ENCODE data around the gene RPL38.

Gene RPL38

GRCh38 chr17:74199306-74200092 is 4.0 kb upstream of the RPL38 start:
- no peak overlapping the region for H3K4ac ChIP-seq (ENCODE audit: low read depth, low read length)
- H3K23ac ChIP-seq (ENCODE audit: low read length), result no peak overlapping the region
- H4K5ac ChIP-seq (ENCODE audit: low read length), result no peak overlapping the region
- no peak overlapping the region for H2BK15ac ChIP-seq (replicated peaks; ENCODE audit: low read depth)
- no peaks in the 10 kb centered on the region for H3K36me3 ChIP-seq (ENCODE audit: control insufficient read depth, insufficient read depth, low read length)
- no peak overlapping the region for H2AK5ac ChIP-seq (ENCODE audit: low read length)
- H3K79me1 ChIP-seq (ENCODE audit: low read length), result no peaks in the 10 kb centered on the region
- WGBS (ENCODE audit: extremely low coverage, insufficient coverage, low lambda C conversion rate), result no CpG with 5 or more reads among the region's 35 CpGs
- peaks cover 9% of the 10 kb centered on the region for H3K79me2 ChIP-seq (ENCODE audit: control insufficient read depth, insufficient read depth, low read length)
- H3K27ac ChIP-seq (ENCODE audit: low read depth, low read length), result no peak overlapping the region
- no peak overlapping the region for H2BK5ac ChIP-seq (ENCODE audit: low read length)
- H3K4me2 ChIP-seq (ENCODE audit: low read length), result peak overlapping the region; percentile 48
- H3K56ac ChIP-seq (ENCODE audit: low read length), result no peak overlapping the region
- H2BK120ac ChIP-seq (ENCODE audit: low read depth, low read length), result no peak overlapping the region
- H4K8ac ChIP-seq (ENCODE audit: low read depth, low read length), result no peak overlapping the region
- no peaks in the 10 kb centered on the region for H3K4me1 ChIP-seq (ENCODE audit: control insufficient read depth, low read depth, low read length)
- no peak overlapping the region for H3K4me3 ChIP-seq (ENCODE audit: low read length)
- no peak overlapping the region for H3K18ac ChIP-seq (ENCODE audit: low read length)
- peak overlapping the region; percentile 64 for H3K9ac ChIP-seq (ENCODE audit: low read length)
- DNase-seq, result peak; percentile 66
- no peaks in the 10 kb centered on the region for H3K27me3 ChIP-seq (ENCODE audit: insufficient read depth, low read length, poor library complexity)

- no peak overlapping the region for H2BK15ac ChIP-seq (replicated peaks; ENCODE audit: low read depth)
- no peak overlapping the region for H3K4me3 ChIP-seq (ENCODE audit: low read length)
- H2BK5ac ChIP-seq (ENCODE audit: low read length), result no peak overlapping the region
- H3K18ac ChIP-seq (ENCODE audit: low read length), result no peak overlapping the region
- H4K5ac ChIP-seq (ENCODE audit: low read length), result no peak overlapping the region
- H3K4ac ChIP-seq (ENCODE audit: low read depth, low read length), result no peak overlapping the region
- peak overlapping the region; percentile 64 for H3K9ac ChIP-seq (ENCODE audit: low read length)
- H3K36me3 ChIP-seq (ENCODE audit: control insufficient read depth, insufficient read depth, low read length), result peaks cover 2% of the 10 kb centered on the region
- no peak overlapping the region for H4K8ac ChIP-seq (ENCODE audit: low read depth, low read length)
- H3K79me2 ChIP-seq (ENCODE audit: control insufficient read depth, insufficient read depth, low read length), result peaks cover 15% of the 10 kb centered on the region
- H2BK120ac ChIP-seq (ENCODE audit: low read depth, low read length), result no peak overlapping the region
- H3K4me1 ChIP-seq (ENCODE audit: control insufficient read depth, low read depth, low read length), result peaks cover 1% of the 10 kb centered on the region
- H2AK5ac ChIP-seq (ENCODE audit: low read length), result no peak overlapping the region
- H3K4me2 ChIP-seq (ENCODE audit: low read length), result no peak overlapping the region
- no peak for DNase-seq
- no peak overlapping the region for H3K56ac ChIP-seq (ENCODE audit: low read length)
- H3K27ac ChIP-seq (ENCODE audit: low read depth, low read length), result no peak overlapping the region
- H3K23ac ChIP-seq (ENCODE audit: low read length), result no peak overlapping the region
- no CpG with 5 or more reads among the region's 10 CpGs for WGBS (ENCODE audit: extremely low coverage, insufficient coverage, low lambda C conversion rate)
- H3K27me3 ChIP-seq (ENCODE audit: insufficient read depth, low read length, poor library complexity), result no peaks in the 10 kb centered on the region
- peaks cover 1% of the 10 kb centered on the region for H3K79me1 ChIP-seq (ENCODE audit: low read length)
These were observed 3.4 kb upstream of the RPL38 start for GRCh38 chr17:74200112-74200511.

DNA sequence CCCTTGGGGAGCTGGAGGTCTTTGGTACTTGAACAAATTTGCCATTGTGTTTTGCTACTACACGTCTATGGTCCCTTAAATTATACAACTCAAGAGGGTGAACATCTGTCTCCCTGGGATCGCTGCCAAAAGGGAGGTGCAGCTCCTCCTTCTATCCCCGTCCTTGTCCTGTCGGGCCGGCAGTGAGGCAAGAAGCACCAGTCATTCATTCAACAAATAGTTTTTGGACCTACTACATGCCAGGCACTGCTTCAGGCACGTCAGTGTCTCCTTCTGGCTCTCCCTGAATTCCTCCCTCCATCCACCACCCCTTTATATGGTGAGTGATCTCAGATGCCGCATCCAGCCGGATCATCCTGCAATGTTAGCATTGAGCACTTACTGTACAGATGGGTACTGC is 2.2 kb upstream of the RPL38 start:
- Histone ChIP-seq H2AK5ac (ENCODE audit: low read length) (no peak overlapping the region), H3K4ac (ENCODE audit: low read depth, low read length) (no peak overlapping the region), H3K23ac (ENCODE audit: low read length) (no peak overlapping the region), H3K79me1 (ENCODE audit: low read length) (peaks cover 8% of the 10 kb centered on the region), H3K36me3 (ENCODE audit: control insufficient read depth, insufficient read depth, low read length) (peaks cover 6% of the 10 kb centered on the region), H4K5ac (ENCODE audit: low read length) (no peak overlapping the region), H3K4me3 (ENCODE audit: low read length) (no peak overlapping the region), H3K4me2 (ENCODE audit: low read length) (no peak overlapping the region), H2BK120ac (ENCODE audit: low read depth, low read length) (no peak overlapping the region), H3K56ac (ENCODE audit: low read length) (no peak overlapping the region), H3K27me3 (ENCODE audit: insufficient read depth, low read length, poor library complexity) (no peaks in the 10 kb centered on the region), H2BK5ac (ENCODE audit: low read length) (no peak overlapping the region), H2BK15ac (replicated peaks; ENCODE audit: low read depth) (no peak overlapping the region), H3K4me1 (ENCODE audit: control insufficient read depth, low read depth, low read length) (peaks cover 3% of the 10 kb centered on the region), H3K27ac (ENCODE audit: low read depth, low read length) (no peak overlapping the region), H3K79me2 (ENCODE audit: control insufficient read depth, insufficient read depth, low read length) (peaks cover 26% of the 10 kb centered on the region), H3K18ac (ENCODE audit: low read length) (no peak overlapping the region), H4K8ac (ENCODE audit: low read depth, low read length) (no peak overlapping the region), H3K9ac (ENCODE audit: low read length) (no peak overlapping the region)
- no peak for DNase-seq
- whole genome bisulfite sequencing (ENCODE audit: extremely low coverage, insufficient coverage, low lambda C conversion rate), result no CpG with 5 or more reads among the region's 8 CpGs

GRCh38 chr17:74201948-74202347 is 1.5 kb upstream of the RPL38 start:
- Histone ChIP-seq H3K23ac (ENCODE audit: low read length) (no peak overlapping the region), H3K9ac (ENCODE audit: low read length) (no peak overlapping the region), H3K4ac (ENCODE audit: low read depth, low read length) (no peak overlapping the region), H3K79me2 (ENCODE audit: control insufficient read depth, insufficient read depth, low read length) (peaks cover 32% of the 10 kb centered on the region), H2BK120ac (ENCODE audit: low read depth, low read length) (no peak overlapping the region), H4K8ac (ENCODE audit: low read depth, low read length) (no peak overlapping the region), H3K56ac (ENCODE audit: low read length) (no peak overlapping the region), H2AK5ac (ENCODE audit: low read length) (no peak overlapping the region), H3K27me3 (ENCODE audit: insufficient read depth, low read length, poor library complexity) (no peaks in the 10 kb centered on the region), H3K27ac (ENCODE audit: low read depth, low read length) (no peak overlapping the region), H2BK15ac (replicated peaks; ENCODE audit: low read depth) (no peak overlapping the region), H2BK5ac (ENCODE audit: low read length) (no peak overlapping the region), H3K79me1 (ENCODE audit: low read length) (peaks cover 8% of the 10 kb centered on the region), H3K36me3 (ENCODE audit: control insufficient read depth, insufficient read depth, low read length) (peaks cover 6% of the 10 kb centered on the region), H3K4me3 (ENCODE audit: low read length) (no peak overlapping the region), H3K4me2 (ENCODE audit: low read length) (no peak overlapping the region), H3K18ac (ENCODE audit: low read length) (no peak overlapping the region), H4K5ac (ENCODE audit: low read length) (no peak overlapping the region), H3K4me1 (ENCODE audit: control insufficient read depth, low read depth, low read length) (peaks cover 3% of the 10 kb centered on the region)
- no CpG with 5 or more reads among the region's 10 CpGs for WGBS (ENCODE audit: extremely low coverage, insufficient coverage, low lambda C conversion rate)
- no peak for DNase-seq

- Histone ChIP-seq H3K18ac (ENCODE audit: low read length) (no peak overlapping the region), H2AK5ac (ENCODE audit: low read length) (no peak overlapping the region), H3K36me3 (ENCODE audit: control insufficient read depth, insufficient read depth, low read length) (peaks cover 7% of the 10 kb centered on the region), H3K79me2 (ENCODE audit: control insufficient read depth, insufficient read depth, low read length) (peaks cover 39% of the 10 kb centered on the region), H3K79me1 (ENCODE audit: low read length) (peaks cover 9% of the 10 kb centered on the region), H3K4ac (ENCODE audit: low read depth, low read length) (no peak overlapping the region), H3K56ac (ENCODE audit: low read length) (peak overlapping the region; percentile 59), H3K4me2 (ENCODE audit: low read length) (peak overlapping the region; percentile 49), H3K9ac (ENCODE audit: low read length) (peak overlapping the region; percentile 23), H3K27ac (ENCODE audit: low read depth, low read length) (no peak overlapping the region), H3K4me1 (ENCODE audit: control insufficient read depth, low read depth, low read length) (peaks cover 3% of the 10 kb centered on the region), H4K5ac (ENCODE audit: low read length) (no peak overlapping the region), H2BK120ac (ENCODE audit: low read depth, low read length) (no peak overlapping the region), H3K27me3 (ENCODE audit: insufficient read depth, low read length, poor library complexity) (no peaks in the 10 kb centered on the region), H2BK15ac (replicated peaks; ENCODE audit: low read depth) (no peak overlapping the region), H4K8ac (ENCODE audit: low read depth, low read length) (no peak overlapping the region), H3K23ac (ENCODE audit: low read length) (no peak overlapping the region), H3K4me3 (ENCODE audit: low read length) (no peak overlapping the region), H2BK5ac (ENCODE audit: low read length) (no peak overlapping the region)
- no CpG with 5 or more reads among the region's 15 CpGs for WGBS (ENCODE audit: extremely low coverage, insufficient coverage, low lambda C conversion rate)
- no peak for DNase-seq
These were observed 540 bp upstream of the RPL38 start for GRCh38 chr17:74202938-74203337.

- Histone ChIP-seq H2BK120ac (ENCODE audit: low read depth, low read length) (no peak overlapping the region), H3K4ac (ENCODE audit: low read depth, low read length) (no peak overlapping the region), H2BK15ac (replicated peaks; ENCODE audit: low read depth) (no peak overlapping the region), H3K23ac (ENCODE audit: low read length) (no peak overlapping the region), H3K4me2 (ENCODE audit: low read length) (peak overlapping the region; percentile 49), H3K79me2 (ENCODE audit: control insufficient read depth, insufficient read depth, low read length) (peaks cover 43% of the 10 kb centered on the region), H3K36me3 (ENCODE audit: control insufficient read depth, insufficient read depth, low read length) (peaks cover 16% of the 10 kb centered on the region), H3K79me1 (ENCODE audit: low read length) (peaks cover 12% of the 10 kb centered on the region), H2AK5ac (ENCODE audit: low read length) (no peak overlapping the region), H3K56ac (ENCODE audit: low read length) (peak overlapping the region; percentile 92), H2BK5ac (ENCODE audit: low read length) (no peak overlapping the region), H3K27me3 (ENCODE audit: insufficient read depth, low read length, poor library complexity) (no peaks in the 10 kb centered on the region), H3K4me3 (ENCODE audit: low read length) (peak overlapping the region; percentile 51), H4K5ac (ENCODE audit: low read length) (no peak overlapping the region), H3K9ac (ENCODE audit: low read length) (peak overlapping the region; percentile 68), H3K18ac (ENCODE audit: low read length) (no peak overlapping the region), H3K4me1 (ENCODE audit: control insufficient read depth, low read depth, low read length) (peaks cover 3% of the 10 kb centered on the region), H3K27ac (ENCODE audit: low read depth, low read length) (no peak overlapping the region), H4K8ac (ENCODE audit: low read depth, low read length) (no peak overlapping the region)
- DNase-seq, result no peak
- no CpG with 5 or more reads among the region's 14 CpGs for WGBS (ENCODE audit: extremely low coverage, insufficient coverage, low lambda C conversion rate)
These were observed 996 bp downstream of the RPL38 start for GRCh38 chr17:74204474-74204873.

All from mesendoderm (in vitro differentiated cells).